Peyer's patch (tissue), 4 donors: ENCODE results near the gene CEBPB.
"Not testable (repeated sequence)": the region's sequence is repeated elsewhere in the genome, so short reads cannot be mapped to it uniquely, and the experiment has no call there.

Experiments
- POLR2A ChIP-seq, 2 donors: fragments of 450-650 bp; IDR thresholded peaks; one replicate each; pipeline ENCODE4 v1.5.1; 2017; ENCODE audit warnings: antibody characterized with exemption in 2 of 2, mild to moderate bottlenecking in 2 of 2, moderate library complexity in 2 of 2
- TF ChIP-seq, protein P1 (sequence below), 6 experiments: fragments of 450-650 bp in 4 of 6; fragments of 200-600 bp in 2 of 6; sonication (generic) in 1 of 6; IDR thresholded peaks; one replicate each; pipeline ENCODE4 v1.5.1; 2017 to 2019; ENCODE audit warnings: antibody characterized with exemption in 6 of 6, mild to moderate bottlenecking in 3 of 6, moderate library complexity in 1 of 6

DNA sequence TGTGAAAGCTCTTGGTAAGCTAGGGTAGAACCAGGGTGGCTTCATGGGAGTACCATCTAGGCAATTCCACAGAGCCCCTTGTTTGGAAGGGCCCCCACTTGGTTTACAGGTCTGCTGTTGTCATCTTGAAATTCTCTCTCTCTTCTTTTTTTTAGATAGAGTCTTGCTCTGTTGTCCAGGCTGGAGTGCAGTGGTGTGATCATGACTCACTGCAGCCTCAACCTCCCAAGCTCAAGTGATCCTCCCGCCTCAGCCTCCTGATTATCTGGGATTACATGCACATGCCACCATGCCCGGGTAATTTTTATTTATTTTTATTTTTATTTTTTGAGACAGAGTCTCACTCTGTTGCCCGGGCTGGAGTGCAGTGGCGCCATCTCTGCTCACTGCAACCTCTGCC is 18.2 kb downstream of the CEBPB start:
- TF ChIP-seq, protein P1, sequence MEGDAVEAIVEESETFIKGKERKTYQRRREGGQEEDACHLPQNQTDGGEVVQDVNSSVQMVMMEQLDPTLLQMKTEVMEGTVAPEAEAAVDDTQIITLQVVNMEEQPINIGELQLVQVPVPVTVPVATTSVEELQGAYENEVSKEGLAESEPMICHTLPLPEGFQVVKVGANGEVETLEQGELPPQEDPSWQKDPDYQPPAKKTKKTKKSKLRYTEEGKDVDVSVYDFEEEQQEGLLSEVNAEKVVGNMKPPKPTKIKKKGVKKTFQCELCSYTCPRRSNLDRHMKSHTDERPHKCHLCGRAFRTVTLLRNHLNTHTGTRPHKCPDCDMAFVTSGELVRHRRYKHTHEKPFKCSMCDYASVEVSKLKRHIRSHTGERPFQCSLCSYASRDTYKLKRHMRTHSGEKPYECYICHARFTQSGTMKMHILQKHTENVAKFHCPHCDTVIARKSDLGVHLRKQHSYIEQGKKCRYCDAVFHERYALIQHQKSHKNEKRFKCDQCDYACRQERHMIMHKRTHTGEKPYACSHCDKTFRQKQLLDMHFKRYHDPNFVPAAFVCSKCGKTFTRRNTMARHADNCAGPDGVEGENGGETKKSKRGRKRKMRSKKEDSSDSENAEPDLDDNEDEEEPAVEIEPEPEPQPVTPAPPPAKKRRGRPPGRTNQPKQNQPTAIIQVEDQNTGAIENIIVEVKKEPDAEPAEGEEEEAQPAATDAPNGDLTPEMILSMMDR (IDR thresholded peaks at IDR 0.05): not testable (repeated sequence)
- not testable (repeated sequence) for TF ChIP-seq POLR2A (IDR thresholded peaks at IDR 0.05)
